Stimulated activated CD4-positive, alpha-beta T cell treated with anti-CD3 and anti-CD28 coated beads, Interleukin-2, amount 100 ng/mL, for 4 hours (primary cell): ENCODE measurements around the gene GALNT10.

Experiments used
- DNase-seq: peaks from one replicate; pipeline ENCODE4 v3.0.0-alpha.2; 2020; ENCODE audit warnings: low read depth

Gene GALNT10

GRCh38 chr5:154324033-154324432 lies 133.5 kb downstream of the GALNT10 start:
- no peak for DNase-seq

GRCh38 chr5:154325566-154325965 lies 135.0 kb downstream of the GALNT10 start:
- DNase-seq, result no peak

- no peak for DNase-seq
Observed at GRCh38 chr5:154329062-154329461, 138.5 kb downstream of the GALNT10 start.

- DNase-seq, result no peak
Observed at GRCh38 chr5:154329519-154330040, 139.0 kb downstream of the GALNT10 start.

DNA sequence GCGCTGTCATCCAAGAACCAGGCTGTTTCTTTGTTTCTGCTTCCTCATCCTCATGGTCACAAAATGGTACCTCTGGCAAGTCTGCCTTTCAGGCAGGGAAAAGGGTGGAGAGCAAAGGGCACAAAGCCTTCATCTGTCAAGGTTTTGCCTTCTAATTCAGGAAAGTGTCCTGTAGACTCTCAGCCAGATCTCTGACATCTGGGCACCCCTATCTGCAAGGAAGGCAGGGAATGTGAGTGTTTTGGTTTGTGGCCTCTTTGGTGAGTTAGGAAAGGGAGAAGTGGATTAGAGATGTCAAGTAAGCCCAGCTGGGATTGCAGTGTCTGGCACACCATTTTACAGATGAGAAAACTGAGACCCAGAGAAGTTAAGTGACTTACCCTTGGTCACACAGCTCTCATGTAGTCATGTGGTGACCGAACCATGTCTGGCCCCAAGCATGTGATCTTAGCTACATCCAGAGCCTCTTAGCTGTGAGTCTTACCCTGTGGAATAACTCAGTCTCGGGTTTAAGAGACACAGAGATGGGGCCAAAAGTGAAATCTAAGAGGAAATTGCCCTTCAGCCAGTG lies 139.6 kb downstream of the GALNT10 start:
- DNase-seq, result no peak

- no peak for DNase-seq
Observed at GRCh38 chr5:154331232-154331631, 140.7 kb downstream of the GALNT10 start.

GRCh38 chr5:154331924-154332323 lies 141.4 kb downstream of the GALNT10 start:
- no peak for DNase-seq

DNA sequence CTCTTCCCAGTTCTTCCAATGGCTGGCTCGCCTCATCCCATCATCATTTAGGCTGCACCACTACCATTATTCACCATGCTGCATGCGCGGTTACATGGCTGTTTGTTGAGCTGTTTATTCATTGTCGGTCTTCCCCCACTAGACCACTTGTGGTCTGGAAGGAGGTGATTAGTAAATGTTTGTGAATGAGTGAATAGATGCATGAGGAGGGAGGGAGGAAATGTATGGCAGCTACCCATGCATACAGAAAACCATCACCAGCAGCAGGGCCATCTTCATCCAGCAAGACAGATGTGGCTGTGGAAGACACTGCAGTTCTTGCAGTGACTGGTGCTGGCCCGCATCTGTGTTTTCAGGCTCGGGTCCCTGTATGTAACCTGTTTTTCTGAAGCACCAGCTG lies 141.9 kb downstream of the GALNT10 start:
- DNase-seq, result no peak

DNA sequence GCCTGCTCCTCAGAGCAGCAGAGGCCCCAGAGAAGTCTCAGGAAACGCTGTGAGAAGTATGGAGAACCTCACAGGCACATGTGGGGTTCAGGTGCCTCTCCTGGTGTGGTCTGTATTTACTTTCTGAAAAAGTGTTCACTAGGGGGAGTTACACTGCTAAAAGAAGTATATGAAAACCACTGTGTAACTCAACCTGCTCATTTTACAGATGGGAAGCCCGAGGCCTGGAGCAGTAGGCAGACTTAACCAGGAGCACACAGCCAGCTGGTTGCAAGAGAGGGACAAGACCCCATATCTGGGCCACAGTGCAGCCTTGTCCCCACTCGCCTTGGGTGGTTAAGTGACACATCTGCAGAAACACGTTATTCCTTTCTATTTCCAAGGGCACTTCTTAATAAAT lies 142.5 kb downstream of the GALNT10 start:
- DNase-seq, result no peak

- DNase-seq, result no peak
Observed at GRCh38 chr5:154334406-154335064, 144.0 kb downstream of the GALNT10 start.

DNA sequence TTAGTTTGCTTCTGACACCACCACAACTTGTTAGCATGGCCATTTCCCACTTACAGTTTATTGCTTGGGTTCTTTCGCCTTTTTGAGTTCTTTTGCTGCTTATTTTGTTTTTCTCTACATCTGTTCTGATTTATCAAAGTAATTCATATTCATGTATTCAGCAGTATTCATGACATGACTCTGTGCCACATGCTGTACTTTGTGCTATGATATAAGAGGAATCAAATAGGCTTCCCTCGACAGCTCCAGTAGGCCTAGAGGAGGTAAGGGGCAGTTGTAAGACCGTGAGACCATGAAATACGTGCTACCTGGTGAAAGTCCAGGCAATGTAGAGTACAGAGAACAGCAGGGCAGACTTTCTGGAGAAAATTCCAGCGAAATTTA lies 144.5 kb downstream of the GALNT10 start:
- no peak for DNase-seq

DNA sequence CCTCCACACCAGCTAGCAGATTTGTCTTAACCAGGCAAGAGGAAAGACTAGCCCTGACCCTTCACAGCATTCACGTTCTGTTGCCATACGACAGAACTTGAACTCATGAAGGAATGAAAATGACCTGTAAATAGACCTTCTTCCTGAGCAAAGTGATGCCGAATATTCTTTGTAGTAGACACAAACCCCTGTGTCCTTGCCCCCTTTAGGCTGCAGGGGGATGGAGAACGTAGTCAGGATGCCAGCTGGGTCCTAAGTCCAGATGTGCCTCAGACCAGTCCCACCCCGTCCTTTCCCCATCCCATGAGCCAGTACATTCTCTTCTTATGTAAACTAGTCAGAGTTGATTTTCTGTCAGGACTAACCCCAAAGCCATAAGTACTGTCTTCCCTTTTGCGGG lies 151.1 kb downstream of the GALNT10 start:
- DNase-seq, result no peak

DNA sequence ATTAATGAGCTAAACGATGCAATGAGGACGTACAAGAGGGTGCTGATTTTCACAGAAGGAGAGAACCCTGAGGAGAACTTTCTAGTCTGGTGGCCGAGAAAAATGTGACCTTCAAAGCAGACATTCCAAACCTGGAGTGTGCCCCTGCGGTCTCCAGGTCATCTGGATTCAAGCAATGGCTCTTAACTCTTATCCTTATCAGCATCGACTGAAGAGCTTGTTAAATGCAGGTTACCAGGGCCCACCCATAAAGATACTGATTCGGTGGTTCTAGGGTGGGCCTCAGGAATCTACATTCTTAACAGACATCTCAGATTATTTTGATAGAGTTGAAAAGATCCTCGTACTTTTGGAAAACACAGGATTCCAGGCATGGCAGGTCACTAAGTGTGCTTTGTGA lies 151.7 kb downstream of the GALNT10 start:
- no peak for DNase-seq

DNA sequence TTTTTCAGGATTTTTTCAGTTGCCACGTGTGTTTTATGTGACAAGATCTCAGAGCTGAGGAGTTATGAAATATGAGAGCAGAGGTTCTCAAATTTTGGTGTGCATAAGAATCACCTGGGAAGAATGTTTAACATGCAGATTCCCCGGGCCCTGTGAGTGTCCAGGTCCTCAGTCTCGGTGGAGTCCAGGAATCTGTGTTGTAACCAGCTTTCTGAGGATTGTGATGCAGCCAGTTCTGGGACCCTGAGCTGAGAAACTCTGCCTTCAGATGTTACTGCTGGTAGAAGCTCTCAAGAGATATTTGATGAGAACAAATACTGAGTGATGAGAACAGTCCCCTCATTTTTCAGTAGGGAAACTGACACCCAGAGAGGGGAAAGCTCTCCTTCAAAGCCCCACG lies 152.4 kb downstream of the GALNT10 start:
- DNase-seq, result no peak

- DNase-seq, result no peak
Observed at GRCh38 chr5:154344461-154344860, 153.9 kb downstream of the GALNT10 start.

DNA sequence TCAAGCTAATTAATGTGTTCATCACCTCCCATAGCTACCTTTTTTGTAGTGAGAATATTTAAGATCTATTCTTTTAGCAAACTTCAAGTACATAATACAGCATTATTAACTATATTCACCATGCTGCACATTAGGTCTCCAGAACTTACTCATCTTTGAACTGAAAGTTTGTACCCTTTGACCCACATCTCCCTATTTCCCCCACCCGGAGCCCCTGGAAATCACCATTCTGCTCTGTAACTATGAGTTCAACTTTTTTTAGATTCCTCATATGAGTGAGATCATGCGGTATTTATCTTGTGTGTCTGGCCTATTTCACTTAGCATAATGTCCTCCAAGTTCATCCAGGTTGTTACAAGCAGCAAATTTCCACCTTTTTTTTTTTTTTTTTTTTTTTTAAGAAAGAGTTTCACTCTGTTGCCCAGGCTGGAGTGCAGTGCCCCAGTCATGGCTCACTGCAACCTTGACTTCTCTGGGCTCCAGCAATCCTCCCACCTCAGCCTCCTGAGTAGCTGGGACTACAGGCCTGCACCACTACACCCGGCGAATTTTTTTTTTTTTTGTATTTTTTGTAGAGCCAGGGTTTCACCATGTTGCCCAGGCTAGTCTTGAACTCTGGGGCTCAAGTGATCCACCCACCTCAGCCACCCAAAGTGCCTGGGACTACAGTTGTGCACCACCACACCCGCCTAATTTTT lies 154.9 kb downstream of the GALNT10 start:
- no peak for DNase-seq

DNA sequence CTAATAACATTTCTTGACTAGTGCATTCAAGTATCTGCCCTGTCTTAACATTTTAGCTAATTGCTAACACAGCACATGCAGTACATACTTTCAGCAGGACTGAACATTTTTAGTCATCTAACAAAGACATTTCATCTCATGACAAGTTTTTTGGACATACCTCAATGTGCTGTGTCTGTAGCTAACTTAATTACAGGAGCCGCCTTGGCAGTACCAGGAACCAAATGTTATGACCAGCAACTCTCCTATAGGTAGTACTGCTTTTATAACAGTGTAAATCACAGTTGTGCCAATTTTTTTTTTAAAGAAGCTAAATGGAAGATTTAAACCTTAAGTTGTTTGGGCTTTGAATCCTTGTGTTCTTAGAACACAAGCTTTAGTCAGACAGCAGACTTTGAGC lies 155.9 kb downstream of the GALNT10 start:
- no peak for DNase-seq

DNA sequence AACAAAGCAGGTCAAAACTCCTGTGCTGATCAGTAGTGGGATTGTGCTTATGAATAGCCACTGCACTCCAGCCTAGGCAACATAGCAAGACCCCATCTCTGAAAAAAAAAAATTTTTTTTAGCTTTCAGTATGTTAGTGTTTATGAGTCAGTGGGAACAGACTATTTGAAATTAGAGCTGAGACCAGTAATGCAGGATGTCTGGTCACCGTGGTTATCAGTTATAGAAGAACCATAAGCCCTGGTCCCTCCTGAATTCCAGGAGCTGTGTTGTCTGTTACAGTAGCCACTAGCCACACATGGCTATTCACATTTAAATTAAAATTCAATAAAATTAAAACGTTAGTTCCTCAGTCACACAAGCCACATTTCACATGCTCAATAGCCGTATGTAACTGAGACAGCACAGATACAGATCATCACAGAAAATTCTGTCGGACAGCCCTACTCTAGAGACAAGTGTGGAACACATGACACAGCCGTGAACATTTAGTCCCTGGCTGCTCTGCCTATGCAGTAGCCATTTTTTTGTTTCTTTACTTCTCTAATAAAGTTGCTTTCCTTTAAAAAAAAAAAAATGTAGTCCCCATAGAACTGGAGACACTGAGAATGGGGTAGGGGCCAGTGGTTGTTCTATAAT lies 159.2 kb downstream of the GALNT10 start:
- DNase-seq, result no peak

DNA sequence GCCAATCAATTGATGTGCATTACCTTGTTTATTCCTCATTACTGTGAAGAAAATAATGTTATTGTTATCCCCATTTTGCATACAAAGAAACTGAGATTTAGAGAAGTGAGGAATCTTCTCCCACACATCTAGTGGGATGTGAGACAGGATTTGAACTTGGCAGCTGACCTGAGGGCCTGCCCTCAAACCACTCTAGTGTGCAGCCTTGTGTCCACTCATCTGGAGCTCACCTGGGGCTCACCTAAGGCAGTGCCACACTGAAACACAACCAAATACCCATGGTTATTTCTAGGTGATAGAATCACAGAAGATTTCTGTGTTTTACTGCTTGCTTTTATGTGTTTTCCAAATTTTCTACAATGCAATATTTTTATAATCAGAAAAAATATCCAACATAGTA lies 160.6 kb downstream of the GALNT10 start:
- no peak for DNase-seq

DNA sequence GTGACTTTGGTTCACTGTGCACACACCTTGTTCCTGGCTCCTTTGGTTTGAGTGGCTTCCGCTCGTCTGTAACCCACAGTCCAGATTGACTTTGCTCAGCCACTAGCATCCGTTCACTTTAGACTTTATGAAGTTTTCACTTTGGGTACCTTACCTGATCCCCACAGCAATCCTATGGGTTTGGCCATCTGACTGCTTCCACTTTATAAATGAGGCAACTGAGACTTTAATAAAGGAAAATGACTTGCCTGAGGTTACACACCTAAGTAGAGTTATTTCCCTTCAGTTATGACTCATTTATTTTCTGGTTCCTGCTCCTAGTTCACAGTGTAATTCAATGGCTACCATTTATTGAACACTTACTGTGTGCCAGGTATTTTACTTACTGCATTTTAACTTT lies 161.0 kb downstream of the GALNT10 start:
- DNase-seq, result no peak

- no peak for DNase-seq
Observed at GRCh38 chr5:154352960-154353548, 162.5 kb downstream of the GALNT10 start.

DNA sequence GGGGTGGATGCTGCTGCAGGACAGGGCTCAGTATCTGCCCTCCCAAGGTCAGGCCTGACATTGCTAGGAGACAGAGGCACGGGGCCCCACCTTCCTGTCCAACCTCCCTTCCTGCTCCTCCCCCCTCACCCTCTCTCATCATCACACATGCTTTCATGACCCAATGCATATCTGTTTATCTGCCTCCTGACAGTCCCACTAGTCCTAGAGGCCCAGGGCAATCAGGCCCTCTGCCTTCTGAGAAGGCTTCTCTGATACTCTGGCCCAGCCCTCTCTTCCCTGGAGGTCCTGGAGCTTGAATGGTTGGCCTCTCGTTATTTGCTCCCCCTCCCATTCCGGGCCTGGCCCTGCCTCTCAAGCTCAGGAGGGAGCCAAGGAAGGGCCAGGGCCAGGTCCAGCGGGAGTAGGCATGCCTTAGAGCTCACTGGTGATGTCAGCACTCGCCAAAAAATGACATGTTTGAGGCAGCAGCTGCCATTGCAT lies 164.6 kb downstream of the GALNT10 start:
- DNase-seq, result no peak
